Neural progenitor cell (in vitro differentiated cells): Measurements from ENCODE around the gene PTDSS2. TPM values are rescaled to one million over a fixed set of nuclear protein-coding genes. Genes with fewer than 3 reads are reported as not detected.

Experiments
- DNase-seq: peaks from one replicate; pipeline ENCODE4 v3.0.0-alpha.2; 2016; ENCODE audit warnings: low spot score
- H2AFZ ChIP-seq: fragments of 200-600 bp; sonication (generic); replicated peaks from 2 replicates; pipeline ENCODE4 v1.6.1; 2016; ENCODE audit warnings: antibody characterized with exemption
- H3F3A ChIP-seq: fragments of 200-600 bp; sonication (generic); 2 replicates; pipeline ENCODE4 v1.6.1; 2016; ENCODE audit warnings: antibody characterized with exemption, low read depth
- H3K27ac ChIP-seq: fragments of 200-600 bp; sonication (generic); 2 replicates; pipeline ENCODE4 v1.5.1; 2016; ENCODE audit warnings: mild to moderate bottlenecking
- H3K27me3 ChIP-seq: fragments of 200-600 bp; sonication (generic); 2 replicates; pipeline ENCODE4 v1.6.1; 2016; ENCODE audit warnings: mild to moderate bottlenecking, moderate library complexity
- H3K36me3 ChIP-seq: fragments of 200-600 bp; sonication (generic); 2 replicates; pipeline ENCODE4 v1.5.1; 2016
- H3K4me1 ChIP-seq: fragments of 200-600 bp; sonication (generic); 2 replicates; pipeline ENCODE4 v1.6.1; 2016; ENCODE audit warnings: mixed run types
- H3K4me2 ChIP-seq: fragments of 200-600 bp; sonication (generic); 2 replicates; pipeline ENCODE4 v1.6.1; 2016
- H3K4me3 ChIP-seq: fragments of 200-600 bp; sonication (generic); 2 replicates; pipeline ENCODE4 v1.5.1; 2016
- H3K79me2 ChIP-seq: fragments of 200-600 bp; sonication (generic); 2 replicates; pipeline ENCODE4 v1.6.1; 2016; ENCODE audit warnings: low read depth
- H3K9ac ChIP-seq: fragments of 200-600 bp; sonication (generic); 2 replicates; pipeline ENCODE4 v1.6.1; 2016
- H3K9me3 ChIP-seq: fragments of 200-600 bp; sonication (generic); 2 replicates; pipeline ENCODE4 v1.5.1; 2016; ENCODE audit warnings: low read depth
- H4K20me1 ChIP-seq: fragments of 200-600 bp; sonication (generic); 2 replicates; pipeline ENCODE4 v1.6.1; 2016; ENCODE audit warnings: low read depth
- H3K27ac Mint-ChIP-seq: 3 replicates; pipeline ENCODE4 v1.8.0; 2021; ENCODE audit warnings: mixed read lengths
- H3K27me3 Mint-ChIP-seq: 2 replicates; pipeline ENCODE4 v1.8.0; 2022; ENCODE audit warnings: low read depth, mild to moderate bottlenecking, inconsistent platforms, moderate library complexity, mixed read lengths; ENCODE audit not compliant: insufficient read depth
- H3K36me3 Mint-ChIP-seq: 3 replicates; pipeline ENCODE4 v1.8.0; 2021; ENCODE audit warnings: mixed read lengths
- H3K4me1 Mint-ChIP-seq: 3 replicates; pipeline ENCODE4 v1.8.0; 2021; ENCODE audit warnings: mixed read lengths
- H3K4me3 Mint-ChIP-seq: 3 replicates; pipeline ENCODE4 v1.8.0; 2021; ENCODE audit warnings: mild to moderate bottlenecking, moderate library complexity, mixed read lengths
- H3K9me3 Mint-ChIP-seq: 3 replicates; pipeline ENCODE4 v1.8.0; 2020; ENCODE audit warnings: mixed read lengths
- CTCF ChIP-seq: fragments of 200-600 bp; sonication (generic); IDR thresholded peaks from 2 replicates; pipeline ENCODE4 v1.5.1; 2017; ENCODE audit warnings: antibody characterized with exemption, mild to moderate bottlenecking
- EZH2 ChIP-seq: fragments of 200-600 bp; sonication (generic); IDR thresholded peaks from 2 replicates; pipeline ENCODE4 v1.6.1; 2017; ENCODE audit warnings: antibody characterized with exemption, mild to moderate bottlenecking, moderate library complexity
- EZH2phosphoT487 ChIP-seq: fragments of 200-600 bp; sonication (generic); IDR thresholded peaks from 2 replicates; pipeline ENCODE4 v1.6.1; 2017; ENCODE audit warnings: antibody characterized with exemption
- total RNA-seq: library from RNA; depleted of rRNA; stranded (reverse); fragments of >200 nt; gene quantifications from 2 replicates; pipeline ENCODE4 v1.2.3, GENCODE V29; 2015; ENCODE audit warnings: low replicate concordance

Gene PTDSS2
- total RNA-seq, 1 donor from 2014 or later, result 24.7 TPM

DNA sequence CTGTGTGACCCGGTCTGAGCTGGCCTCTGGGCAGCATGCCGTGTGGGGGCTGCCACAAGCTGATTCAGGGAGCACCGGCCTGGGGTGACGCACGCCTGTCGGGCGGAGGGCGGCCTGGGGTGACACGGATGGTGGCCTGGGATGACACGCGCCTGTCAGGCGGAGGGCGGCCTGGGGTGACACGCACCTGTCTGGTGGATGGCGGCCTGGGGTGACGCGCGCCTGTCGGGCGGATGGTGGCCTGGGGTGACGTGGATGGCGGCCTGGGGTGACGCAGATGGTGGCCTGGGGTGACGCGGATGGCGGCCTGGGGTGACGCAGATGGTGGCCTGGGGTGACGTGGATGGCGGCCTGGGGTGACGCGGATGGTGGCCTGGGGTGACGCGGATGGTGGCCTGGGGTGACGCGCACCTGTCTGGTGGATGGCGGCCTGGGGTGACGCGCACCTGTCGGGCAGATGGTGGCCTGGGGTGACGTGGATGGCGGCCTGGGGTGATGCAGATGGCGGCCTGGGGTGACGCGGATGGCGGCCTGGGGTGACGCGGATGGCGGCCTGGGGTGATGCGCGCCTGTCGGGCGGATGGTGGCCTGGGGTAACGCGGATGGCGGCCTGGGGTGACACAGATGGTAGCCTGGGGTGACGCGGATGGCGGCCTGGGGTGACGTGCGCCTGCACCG is 21.5 kb downstream of the PTDSS2 start:
- Mint-ChIP-seq H3K9me3 (no peaks in the 10 kb centered on the region), H3K4me3 (no peak overlapping the region), H3K27ac (no peak overlapping the region), H3K4me1 (peaks cover 20% of the 10 kb centered on the region), H3K36me3 (peaks cover 3% of the 10 kb centered on the region), H3K27me3 (no peaks in the 10 kb centered on the region)
- no peak overlapping the region for H3K27ac ChIP-seq
- no peak overlapping the region for H3K4me3 ChIP-seq
- peaks cover 2% of the 10 kb centered on the region for H4K20me1 ChIP-seq
- H3K36me3 ChIP-seq, result no peaks in the 10 kb centered on the region
- peaks cover 16% of the 10 kb centered on the region for H3K79me2 ChIP-seq
- no peaks in the 10 kb centered on the region for H3K27me3 ChIP-seq
- no peak overlapping the region for H2AFZ ChIP-seq
- H3K4me2 ChIP-seq, result no peak overlapping the region
- no peak for DNase-seq
- H3K9me3 ChIP-seq, result no peaks in the 10 kb centered on the region
- TF ChIP-seq EZH2phosphoT487, result no peak
- TF ChIP-seq EZH2, result no peak
- TF ChIP-seq CTCF, result no peak
- no peak overlapping the region for H3K9ac ChIP-seq
- peaks cover 6% of the 10 kb centered on the region for H3F3A ChIP-seq
- H3K4me1 ChIP-seq, result no peaks in the 10 kb centered on the region

- H3K36me3 ChIP-seq, result no peaks in the 10 kb centered on the region
- TF ChIP-seq EZH2phosphoT487, result no peak
- no peak for TF ChIP-seq CTCF
- TF ChIP-seq EZH2, result no peak
- Mint-ChIP-seq H3K9me3 (no peaks in the 10 kb centered on the region), H3K27me3 (no peaks in the 10 kb centered on the region), H3K27ac (no peak overlapping the region), H3K4me3 (no peak overlapping the region), H3K36me3 (no peaks in the 10 kb centered on the region), H3K4me1 (peaks cover 26% of the 10 kb centered on the region)
- no peaks in the 10 kb centered on the region for H3K9me3 ChIP-seq
- H3K9ac ChIP-seq, result no peak overlapping the region
- H3K27ac ChIP-seq, result no peak overlapping the region
- H3K4me3 ChIP-seq, result no peak overlapping the region
- no peaks in the 10 kb centered on the region for H3K27me3 ChIP-seq
- peaks cover 2% of the 10 kb centered on the region for H4K20me1 ChIP-seq
- H3K79me2 ChIP-seq, result peaks cover 16% of the 10 kb centered on the region
- H3K4me2 ChIP-seq, result no peak overlapping the region
- H3F3A ChIP-seq, result peaks cover 6% of the 10 kb centered on the region
- no peak overlapping the region for H2AFZ ChIP-seq
- no peak for DNase-seq
- H3K4me1 ChIP-seq, result no peaks in the 10 kb centered on the region
Measured at GRCh38 chr11:472272-472671, 22.2 kb downstream of the PTDSS2 start.

- no peak for DNase-seq
- H3K27ac ChIP-seq, result peak overlapping the region; percentile 13
- H4K20me1 ChIP-seq, result peaks cover 2% of the 10 kb centered on the region
- no peak overlapping the region for H3K4me2 ChIP-seq
- H3K4me1 Mint-ChIP-seq, result peaks cover 31% of the 10 kb centered on the region
- no peaks in the 10 kb centered on the region for H3K36me3 ChIP-seq
- H3F3A ChIP-seq, result peaks cover 6% of the 10 kb centered on the region
- H3K79me2 ChIP-seq, result peaks cover 16% of the 10 kb centered on the region
- no peak for TF ChIP-seq EZH2phosphoT487
- no peak for TF ChIP-seq CTCF
- TF ChIP-seq EZH2, result no peak
- no peaks in the 10 kb centered on the region for H3K4me1 ChIP-seq
- H3K27ac Mint-ChIP-seq, result no peak overlapping the region
- H3K9me3 Mint-ChIP-seq, result no peaks in the 10 kb centered on the region
- no peaks in the 10 kb centered on the region for H3K9me3 ChIP-seq
- no peaks in the 10 kb centered on the region for H3K36me3 Mint-ChIP-seq
- H3K4me3 Mint-ChIP-seq, result no peak overlapping the region
- no peak overlapping the region for H3K4me3 ChIP-seq
- H2AFZ ChIP-seq, result no peak overlapping the region
- no peak overlapping the region for H3K9ac ChIP-seq
- H3K27me3 ChIP-seq, result no peaks in the 10 kb centered on the region
- H3K27me3 Mint-ChIP-seq, result no peaks in the 10 kb centered on the region
Measured at GRCh38 chr11:472816-473215, 22.7 kb downstream of the PTDSS2 start.
